Spinal cord (tissue), 10 donors: ENCODE data around the gene PRB3. TPM values are rescaled to one million over a fixed set of nuclear protein-coding genes. Genes with fewer than 3 reads are reported as not detected.

Experiments
- DNase-seq, 6 donors: peaks; one replicate each; pipeline versions ENCODE4 v3.0.0 to v3.0.0-alpha.2; 2013 to 2015; ENCODE audit warnings: low spot score in 6 of 6, low read depth in 4 of 6
- H3K27ac ChIP-seq: one replicate; pipeline ENCODE4 v1.5.1; 2013; ENCODE audit warnings: low read depth, low read length, control low read depth
- H3K27me3 ChIP-seq: one replicate; pipeline ENCODE4 v1.6.1; 2013; ENCODE audit warnings: low read length; ENCODE audit not compliant: control insufficient read depth, insufficient read depth
- H3K36me3 ChIP-seq: one replicate; pipeline ENCODE4 v1.6.1; 2013; ENCODE audit warnings: low read length; ENCODE audit not compliant: control insufficient read depth, insufficient read depth
- H3K4me1 ChIP-seq: one replicate; pipeline ENCODE4 v1.6.1; 2013; ENCODE audit warnings: low read length; ENCODE audit not compliant: control insufficient read depth, insufficient read depth
- H3K4me3 ChIP-seq: one replicate; pipeline ENCODE4 v1.5.1; 2013; ENCODE audit warnings: low read depth, low read length, control low read depth
- H3K9me3 ChIP-seq: one replicate; pipeline ENCODE4 v1.6.1; 2013; ENCODE audit warnings: low read length; ENCODE audit not compliant: control insufficient read depth, insufficient read depth
- WGBS: methylation state at CpG from one replicate; pipeline ENCODE4 v1.1.5; 2013; ENCODE audit warnings: missing lambda C conversion rate; ENCODE audit not compliant: insufficient coverage; 5-methylcytosine and 5-hydroxymethylcytosine counted together
- polyA plus RNA-seq, 2 donors: library from polyadenylated mRNA; unstranded; fragments of 120-200 nt; gene quantifications; one replicate each; pipeline ENCODE4 v1.2.1, GENCODE V29; 2013; ENCODE audit not compliant: insufficient read length in 2 of 2
- total RNA-seq, 2 donors: library from RNA; depleted of rRNA in 1 of 2; stranded (reverse); fragments of 120-200 nt in 1 of 2; fragments of >200 nt in 1 of 2; gene quantifications; one replicate each; pipeline versions ENCODE4 v1.2.3 to v1.2.4, GENCODE V29; 2013 to 2014
- donor health status: healthy.

Gene PRB3
- total and polyA plus RNA-seq, 4 donors, result 0.32 TPM; not detected in 3

GRCh38 chr12:11228296-11228879 is 41.1 kb downstream of the PRB3 start:
- DNase-seq, result peak in 2 of 6 donors; percentile 2 to 4
- Histone ChIP-seq H3K27ac (no peak overlapping the region), H3K4me3 (no peak overlapping the region), H3K27me3 (no peaks in the 10 kb centered on the region), H3K9me3 (no peaks in the 10 kb centered on the region), H3K36me3 (no peaks in the 10 kb centered on the region), H3K4me1 (no peaks in the 10 kb centered on the region)
- no CpG with 5 or more reads among the region's 5 CpGs for WGBS

- DNase-seq, result no peak
- WGBS, result 71% methylated on average over 3 of the region's 4 CpGs
- Histone ChIP-seq H3K27me3 (no peaks in the 10 kb centered on the region), H3K36me3 (no peaks in the 10 kb centered on the region), H3K9me3 (peaks cover 2% of the 10 kb centered on the region), H3K4me1 (no peaks in the 10 kb centered on the region), H3K27ac (no peak overlapping the region), H3K4me3 (no peak overlapping the region)
Measured at GRCh38 chr12:11227373-11227772, 42.1 kb downstream of the PRB3 start.

Other genes starting within 250 kb of the PRB3 start
- 10 to 100 TPM in 1 of 2 donors, 1 to 10 TPM in 1; 6.3 to 15.9 TPM for gene TAS2R19, start 247.1 kb downstream of the PRB3 start, total RNA-seq
- gene TAS2R19, start 247.1 kb downstream of the PRB3 start, polyA plus RNA-seq, result 1 to 10 TPM; 1.4 to 2.3 TPM
- gene TAS2R31, start 238.3 kb downstream of the PRB3 start, total RNA-seq, result 10 to 100 TPM in 1 of 2 donors, 1 to 10 TPM in 1; 7.8 to 18.3 TPM
- 1 to 10 TPM in 1 of 2 donors, under 1 TPM in 1; 0.82 to 1.6 TPM for gene TAS2R31, start 238.3 kb downstream of the PRB3 start, polyA plus RNA-seq
- 1 to 10 TPM; 2.1 to 7.5 TPM for gene TAS2R46, start 207.4 kb downstream of the PRB3 start, total RNA-seq
- gene TAS2R46, start 207.4 kb downstream of the PRB3 start, polyA plus RNA-seq, result under 1 TPM in 1 of 2 donors, not detected in 1; 0.23 TPM
- gene TAS2R43, start 177.4 kb downstream of the PRB3 start, total RNA-seq, result 10 to 100 TPM in 1 of 2 donors, 1 to 10 TPM in 1; 3.4 to 10.8 TPM
- gene TAS2R43, start 177.4 kb downstream of the PRB3 start, polyA plus RNA-seq, result under 1 TPM; 0.42 to 0.63 TPM
- gene TAS2R30, start 135.1 kb downstream of the PRB3 start, total RNA-seq, result 10 to 100 TPM in 1 of 2 donors, 1 to 10 TPM in 1; 5.7 to 17.0 TPM
- under 1 TPM; 0.14 to 0.19 TPM for gene TAS2R30, start 135.1 kb downstream of the PRB3 start, polyA plus RNA-seq
- gene SMIM10L1, start 98.5 kb downstream of the PRB3 start, total RNA-seq, result 10 to 100 TPM; 12.6 to 13.3 TPM
- gene SMIM10L1, start 98.5 kb downstream of the PRB3 start, polyA plus RNA-seq, result 10 to 100 TPM; 19.8 to 22.6 TPM
- not detected for gene TAS2R42, start 82.8 kb downstream of the PRB3 start, total RNA-seq
- gene TAS2R42, start 82.8 kb downstream of the PRB3 start, polyA plus RNA-seq, result under 1 TPM in 1 of 2 donors, not detected in 1; 0.23 TPM
- not detected for gene PRB4, start 40.7 kb upstream of the PRB3 start, total RNA-seq
- gene PRB4, start 40.7 kb upstream of the PRB3 start, polyA plus RNA-seq, result not detected
- not detected for gene PRB2, start 125.9 kb upstream of the PRB3 start, total RNA-seq
- not detected for gene PRB2, start 125.9 kb upstream of the PRB3 start, polyA plus RNA-seq